ENCODE data around the gene BANK1.

BANK1 gene

GRCh38 chr4:101950258-101950979 lies 159.9 kb downstream of the BANK1 start:
- POLR2A ChIA-PET: no interaction called here
- CTCF ChIA-PET: no interaction called here
- no peak for DNase-seq (ENCODE audit: extremely low spot score)
- no peak for TF ChIP-seq CTCF (IDR thresholded peaks at IDR 0.05; ENCODE audit: control extremely low read depth, extremely low read depth, low read depth, missing control alignments)

- ChIA-PET CTCF (interaction anchor here (1.3 kb wide), 1 partner anchor 11 kb away, joined by 3 read pairs; no protein-coding TSS in a partner anchor), POLR2A (no interaction called here)
- no peak for DNase-seq (ENCODE audit: extremely low spot score)
- no peak for TF ChIP-seq CTCF (IDR thresholded peaks at IDR 0.05; ENCODE audit: control extremely low read depth, extremely low read depth, low read depth, missing control alignments)
These were observed 162.5 kb downstream of the BANK1 start for GRCh38 chr4:101952985-101953384.

GRCh38 chr4:101953949-101954348 lies 163.4 kb downstream of the BANK1 start:
- POLR2A ChIA-PET: no interaction called here
- TF ChIP-seq CTCF (IDR thresholded peaks at IDR 0.05; ENCODE audit: control extremely low read depth, extremely low read depth, low read depth, missing control alignments): no peak
- no peak for DNase-seq (ENCODE audit: extremely low spot score)
- CTCF ChIA-PET: interaction anchor here (1.0 to 1.3 kb wide), 3 partner anchors 10 to 12 kb away, joined by 3 read pairs; no protein-coding TSS in a partner anchor

- DNase-seq (ENCODE audit: extremely low spot score): no peak
- ChIA-PET CTCF (interaction anchor here (1.0 kb wide), 2 partner anchors 11 to 13 kb away, joined by 3 read pairs; no protein-coding TSS in a partner anchor), POLR2A (no interaction called here)
- TF ChIP-seq CTCF (IDR thresholded peaks at IDR 0.05; ENCODE audit: control extremely low read depth, extremely low read depth, low read depth, missing control alignments): no peak
These were observed 163.8 kb downstream of the BANK1 start for GRCh38 chr4:101954351-101954750.

GRCh38 chr4:101954975-101955678 lies 164.6 kb downstream of the BANK1 start:
- ChIA-PET CTCF (interaction anchor here (1.0 to 1.4 kb wide), 3 partner anchors 12 to 16 kb away, joined by 3 read pairs; no protein-coding TSS in a partner anchor), POLR2A (no interaction called here)
- no peak for DNase-seq (ENCODE audit: extremely low spot score)
- TF ChIP-seq CTCF (IDR thresholded peaks at IDR 0.05; ENCODE audit: control extremely low read depth, extremely low read depth, low read depth, missing control alignments): no peak

- no peak for TF ChIP-seq CTCF (IDR thresholded peaks at IDR 0.05; ENCODE audit: control extremely low read depth, extremely low read depth, low read depth, missing control alignments)
- CTCF ChIA-PET: interaction anchor here (1.4 kb wide), 2 partner anchors 16 to 18 kb away, joined by 3 to 6 read pairs; no protein-coding TSS in a partner anchor
- DNase-seq (ENCODE audit: extremely low spot score): no peak
- POLR2A ChIA-PET: no interaction called here
These were observed 165.7 kb downstream of the BANK1 start for GRCh38 chr4:101956068-101956825.
